Measurements from ENCODE around the gene ANXA1. TPM values are rescaled to one million over a fixed set of nuclear protein-coding genes. Genes with fewer than 3 reads are reported as not detected.

ANXA1 gene
- total RNA-seq, 1 experiment from 2014 or later: 72.0 TPM

- POLR2A ChIA-PET: no interaction called here
- TF ChIP-seq CTCF (IDR thresholded peaks at IDR 0.05) (no peak), SIN3A (IDR thresholded peaks at IDR 0.05; ENCODE audit: borderline replicate concordance, insufficient read depth, low read depth, low read length) (no peak), POLR2AphosphoS5 (IDR thresholded peaks at IDR 0.05; ENCODE audit: low read depth, low read length) (no peak)
- no TSS peak for BruUV-seq (replicated peaks)
- Histone ChIP-seq H3K27ac (ENCODE audit: low read length) (no peak overlapping the region), H3K27me3 (ENCODE audit: control insufficient read depth, insufficient read depth, low read length) (no peaks in the 10 kb centered on the region), H3K36me3 (ENCODE audit: control insufficient read depth, insufficient read depth, low read length) (no peaks in the 10 kb centered on the region), H3K4me3 (ENCODE audit: low read depth in 2 of 2, low read length in 2 of 2) (no peak overlapping the region), H3K4me1 (ENCODE audit: control insufficient read depth, insufficient read depth, low read length) (no peaks in the 10 kb centered on the region), H3K9me3 (ENCODE audit: control insufficient read depth, insufficient read depth, low read depth, low read length) (no peaks in the 10 kb centered on the region)
- no peak for DNase-seq (ENCODE audit: low read depth, low spot score)
- CTCF ChIA-PET: no interaction called here
- ATAC-seq: no peak
- in situ Hi-C loops (cut with HindIII; ENCODE audit: low pct_unique_long_range_greater_than_20kb, low sequenced_read_pairs) (no loop called here), intact Hi-C loops (cut with micrococcal nuclease; ENCODE audit: unreplicated experiment) (no loop called here)
Observed at GRCh38 chr9:73215249-73215648, 63.6 kb downstream of the ANXA1 start.

- BruUV-seq (replicated peaks): no TSS peak
- in situ Hi-C loops (cut with HindIII; ENCODE audit: low pct_unique_long_range_greater_than_20kb, low sequenced_read_pairs) (no loop called here), intact Hi-C loops (cut with micrococcal nuclease; ENCODE audit: unreplicated experiment) (no loop called here)
- ATAC-seq: no peak
- no peak overlapping the region for H3K4me3 ChIP-seq (ENCODE audit: low read depth in 2 of 2, low read length in 2 of 2)
- no peaks in the 10 kb centered on the region for H3K27me3 ChIP-seq (ENCODE audit: control insufficient read depth, insufficient read depth, low read length)
- CTCF ChIA-PET: no interaction called here
- no peaks in the 10 kb centered on the region for H3K4me1 ChIP-seq (ENCODE audit: control insufficient read depth, insufficient read depth, low read length)
- DNase-seq (ENCODE audit: low read depth, low spot score): no peak
- H3K9me3 ChIP-seq (ENCODE audit: control insufficient read depth, insufficient read depth, low read depth, low read length): no peaks in the 10 kb centered on the region
- no peaks in the 10 kb centered on the region for H3K36me3 ChIP-seq (ENCODE audit: control insufficient read depth, insufficient read depth, low read length)
- POLR2A ChIA-PET: no interaction called here
- TF ChIP-seq TCF7L2 (IDR thresholded peaks at IDR 0.05; ENCODE audit: low read depth, low read length) (no peak), CTCF (IDR thresholded peaks at IDR 0.05) (no peak), REST (IDR thresholded peaks at IDR 0.05; ENCODE audit: insufficient read depth in 1 of 2, low read depth in 2 of 2, low read length in 1 of 2) (no peak), SIN3A (IDR thresholded peaks at IDR 0.05; ENCODE audit: borderline replicate concordance, insufficient read depth, low read depth, low read length) (no peak), POLR2AphosphoS5 (IDR thresholded peaks at IDR 0.05; ENCODE audit: low read depth, low read length) (no peak)
- no peak overlapping the region for H3K27ac ChIP-seq (ENCODE audit: low read length)
Observed at GRCh38 chr9:73216100-73216499, 64.4 kb downstream of the ANXA1 start.

Other genes starting within 250 kb of the ANXA1 start
- 0.54 TPM for gene ALDH1A1, start 198.8 kb upstream of the ANXA1 start, total RNA-seq (2021; ENCODE audit: unreplicated experiment)

Data from Panc1 (cell line).